ENCODE data around the gene RPP25L. TPM values are rescaled to one million over a fixed set of nuclear protein-coding genes. Genes with fewer than 3 reads are reported as not detected.

The RPP25L gene
- total RNA-seq, 4 donors from 2014 or later, result 17.0 to 39.0 (median 26.6) TPM

DNA sequence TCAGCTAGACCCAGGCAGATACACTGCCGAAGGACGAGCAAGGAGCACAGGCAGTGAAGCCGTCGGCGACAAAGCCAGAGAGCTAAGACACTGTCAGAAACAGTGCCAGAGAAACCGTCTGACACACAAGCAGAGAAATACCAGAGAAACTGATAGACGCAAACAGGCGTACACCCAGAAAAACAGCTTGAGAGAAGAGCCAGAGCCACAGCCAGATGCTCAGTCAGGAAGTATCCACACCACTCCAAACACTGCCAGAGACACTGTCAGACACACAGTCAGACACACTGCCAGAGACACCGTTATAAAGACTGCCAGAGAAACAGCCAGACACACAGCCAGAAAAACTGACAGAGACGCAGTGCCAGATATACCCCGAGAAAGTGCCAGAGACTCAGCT is 41.5 kb downstream of the RPP25L start:
- TF ChIP-seq, protein P1, sequence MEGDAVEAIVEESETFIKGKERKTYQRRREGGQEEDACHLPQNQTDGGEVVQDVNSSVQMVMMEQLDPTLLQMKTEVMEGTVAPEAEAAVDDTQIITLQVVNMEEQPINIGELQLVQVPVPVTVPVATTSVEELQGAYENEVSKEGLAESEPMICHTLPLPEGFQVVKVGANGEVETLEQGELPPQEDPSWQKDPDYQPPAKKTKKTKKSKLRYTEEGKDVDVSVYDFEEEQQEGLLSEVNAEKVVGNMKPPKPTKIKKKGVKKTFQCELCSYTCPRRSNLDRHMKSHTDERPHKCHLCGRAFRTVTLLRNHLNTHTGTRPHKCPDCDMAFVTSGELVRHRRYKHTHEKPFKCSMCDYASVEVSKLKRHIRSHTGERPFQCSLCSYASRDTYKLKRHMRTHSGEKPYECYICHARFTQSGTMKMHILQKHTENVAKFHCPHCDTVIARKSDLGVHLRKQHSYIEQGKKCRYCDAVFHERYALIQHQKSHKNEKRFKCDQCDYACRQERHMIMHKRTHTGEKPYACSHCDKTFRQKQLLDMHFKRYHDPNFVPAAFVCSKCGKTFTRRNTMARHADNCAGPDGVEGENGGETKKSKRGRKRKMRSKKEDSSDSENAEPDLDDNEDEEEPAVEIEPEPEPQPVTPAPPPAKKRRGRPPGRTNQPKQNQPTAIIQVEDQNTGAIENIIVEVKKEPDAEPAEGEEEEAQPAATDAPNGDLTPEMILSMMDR (IDR thresholded peaks at IDR 0.05), result no peak
- WGBS, 2 donors, result 63 to 64% methylated on average over 11 of the region's 11 CpGs
- DNase-seq (ENCODE audit: low spot score in 2 of 2), result no peak
- intact Hi-C loops (cut with DNase I; ENCODE audit: low total_unique reads), result no loop called here
- no peak overlapping the region for H3K4me3 ChIP-seq (ENCODE audit: low read depth, poor library complexity, severe bottlenecking)

DNA sequence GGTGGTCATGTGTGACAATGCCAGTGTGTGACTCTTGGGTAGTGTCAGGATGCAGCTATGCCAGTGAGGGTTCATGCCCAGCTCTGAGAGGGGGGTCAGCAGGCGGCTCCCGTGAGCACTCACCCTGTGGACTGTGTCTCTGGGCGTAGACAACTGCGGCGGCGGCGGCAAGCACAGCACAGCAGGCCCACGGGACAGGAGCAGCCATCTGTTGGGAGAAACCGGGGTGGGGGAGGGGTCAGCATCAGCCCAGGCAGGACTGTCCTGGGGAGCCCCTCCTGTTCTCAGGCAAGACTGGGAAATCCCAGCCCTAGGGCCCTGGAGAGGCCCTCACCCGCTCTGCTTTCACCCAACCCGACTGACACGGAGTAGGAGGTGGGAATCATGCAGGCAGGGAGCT is 43.1 kb downstream of the RPP25L start:
- WGBS, 2 donors, result 76 to 81% methylated on average over 12 of the region's 12 CpGs
- intact Hi-C loops (cut with DNase I; ENCODE audit: low total_unique reads), result no loop called here
- DNase-seq (ENCODE audit: low spot score in 2 of 2), result no peak
- TF ChIP-seq, protein P1 (IDR thresholded peaks at IDR 0.05), result no peak
- no peak overlapping the region for H3K4me3 ChIP-seq (ENCODE audit: low read depth, poor library complexity, severe bottlenecking)

DNA sequence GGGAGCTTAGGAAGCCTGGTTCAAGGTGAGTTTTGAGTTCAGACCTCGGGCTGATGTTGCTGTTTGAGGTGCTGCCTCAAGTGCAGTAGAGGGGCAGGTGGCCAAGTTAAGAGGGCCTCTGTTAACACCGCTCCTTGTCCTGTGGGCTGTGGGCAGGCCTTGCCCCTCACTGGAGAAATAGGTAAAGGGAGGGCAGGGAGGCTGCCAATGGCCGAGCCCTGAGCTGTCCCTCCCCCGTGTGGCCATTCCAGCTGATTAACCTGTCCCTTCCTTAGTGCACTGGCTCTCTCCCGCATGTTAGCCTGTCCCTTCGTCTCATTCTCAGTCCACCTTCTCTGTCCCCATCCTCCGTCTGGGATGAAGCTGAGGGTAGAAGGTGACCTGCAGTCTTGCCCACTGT is 43.8 kb downstream of the RPP25L start:
- no peak for DNase-seq (ENCODE audit: low spot score in 2 of 2)
- WGBS, 2 donors, result 86 to 89% methylated on average over 6 to 7 of the region's 7 CpGs
- intact Hi-C loops (cut with DNase I; ENCODE audit: low total_unique reads), result no loop called here
- TF ChIP-seq, protein P1 (IDR thresholded peaks at IDR 0.05), result no peak
- no peak for TF ChIP-seq POLR2A (IDR thresholded peaks at IDR 0.05)
- no peak overlapping the region for H3K4me3 ChIP-seq (ENCODE audit: low read depth, poor library complexity, severe bottlenecking)

DNA sequence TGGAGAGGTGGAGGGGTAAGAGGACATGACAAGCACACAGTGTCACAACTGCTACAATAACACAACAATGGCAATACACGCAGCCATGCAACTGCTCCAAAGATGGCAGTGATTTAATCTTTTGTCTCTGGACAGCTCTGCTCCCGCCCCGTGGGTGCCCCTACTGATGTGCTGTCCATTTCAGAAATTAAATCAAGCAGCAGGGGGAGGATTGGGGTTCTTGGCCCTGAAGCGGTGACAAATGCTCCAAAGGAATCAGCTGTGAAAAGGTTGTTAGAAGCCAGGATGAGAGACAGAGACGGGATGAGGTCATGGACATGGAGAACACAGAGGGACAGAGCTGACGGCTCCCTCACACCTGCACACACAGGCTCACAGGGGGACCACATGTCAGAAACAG is 44.9 kb downstream of the RPP25L start:
- intact Hi-C loops (cut with DNase I; ENCODE audit: low total_unique reads), result no loop called here
- no peak for DNase-seq (ENCODE audit: low spot score in 2 of 2)
- TF ChIP-seq, protein P1 (IDR thresholded peaks at IDR 0.05), result no peak
- TF ChIP-seq POLR2A (IDR thresholded peaks at IDR 0.05), result no peak
- no peak overlapping the region for H3K4me3 ChIP-seq (ENCODE audit: low read depth, poor library complexity, severe bottlenecking)
- 82 to 92% methylated on average over 6 of the region's 6 CpGs for WGBS, 2 donors

DNA sequence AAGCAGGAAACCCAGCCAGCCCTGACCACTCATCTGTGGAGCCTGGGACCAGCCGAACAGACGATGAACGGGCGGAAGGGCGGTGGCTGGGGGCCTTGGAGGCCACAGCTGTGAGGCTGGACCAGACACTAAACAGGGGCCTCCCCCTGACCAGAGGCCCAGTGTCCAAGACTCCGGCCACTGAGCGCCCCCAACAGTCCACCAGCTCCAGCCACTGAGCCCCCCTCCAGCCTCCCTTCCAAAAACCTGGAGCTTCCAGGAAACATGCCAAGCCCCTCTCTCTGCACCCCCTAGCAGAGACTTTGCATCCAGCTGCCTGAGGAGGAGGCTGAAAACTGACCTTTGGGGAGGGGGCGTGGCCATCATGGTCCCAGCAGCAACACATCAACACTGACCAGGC is 45.6 kb downstream of the RPP25L start:
- WGBS, 2 donors, result 88 to 89% methylated on average over 5 to 8 of the region's 8 CpGs
- intact Hi-C loops (cut with DNase I; ENCODE audit: low total_unique reads), result no loop called here
- H3K4me3 ChIP-seq (ENCODE audit: low read depth, poor library complexity, severe bottlenecking), result no peak overlapping the region
- no peak for DNase-seq (ENCODE audit: low spot score in 2 of 2)
- no peak for TF ChIP-seq POLR2A (IDR thresholded peaks at IDR 0.05)
- TF ChIP-seq, protein P1 (IDR thresholded peaks at IDR 0.05), result no peak

DNA sequence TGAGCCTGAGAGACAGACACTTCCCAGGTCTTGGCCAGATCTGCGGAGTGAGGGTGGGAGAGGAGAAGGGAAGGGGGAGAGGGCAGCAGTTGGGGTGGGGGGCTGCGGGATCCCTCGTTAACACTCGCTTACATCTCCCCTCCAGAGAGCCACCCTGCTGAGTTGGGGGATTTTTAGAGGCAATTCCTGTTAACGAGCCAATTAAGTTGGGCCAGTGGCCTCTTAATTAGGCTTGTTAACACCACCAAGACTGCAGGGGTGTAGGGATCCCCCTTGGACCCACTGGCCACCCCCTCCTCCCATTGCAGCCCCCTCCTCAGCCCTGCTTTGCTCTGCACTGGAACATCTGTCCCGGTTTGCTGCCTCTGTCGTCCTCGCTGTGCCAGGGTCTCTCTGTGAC is 46.0 kb downstream of the RPP25L start:
- 77 to 80% methylated on average over 8 of the region's 8 CpGs for WGBS, 2 donors
- no peak for TF ChIP-seq POLR2A (IDR thresholded peaks at IDR 0.05)
- TF ChIP-seq, protein P1 (IDR thresholded peaks at IDR 0.05), result no peak
- H3K4me3 ChIP-seq (ENCODE audit: low read depth, poor library complexity, severe bottlenecking), result no peak overlapping the region
- DNase-seq (ENCODE audit: low spot score in 2 of 2), result no peak
- intact Hi-C loops (cut with DNase I; ENCODE audit: low total_unique reads), result no loop called here
